HEK293 (cell line): ENCODE measurements around the gene S100A3.

Source experiments
- CTCF ChIA-PET: fragments of 350-600 bp; formaldehyde crosslinking; extraction: SDS; loops from one replicate; lab custom pipeline; 2021; ENCODE audit warnings: antibody characterized with exemption; lab: Yijun Ruan, JAX
- POLR2A ChIA-PET: fragments of 300-600 bp; formaldehyde crosslinking; extraction: SDS; loops from one replicate; lab custom pipeline; 2020; ENCODE audit warnings: antibody characterized with exemption, inconsistent platforms; lab: Yijun Ruan, JAX
- H3K27ac ChIP-seq: fragments of 200-500 bp; sonication (Bioruptor generic); 2 replicates; pipeline ENCODE4 v1.5.1; 2014; ENCODE audit warnings: low read depth, low read length, control low read depth, inconsistent platforms; ENCODE audit errors: extremely low read depth
- H3K36me3 ChIP-seq, 2 experiments: fragments of 200-500 bp in 1 of 2; sonication (Bioruptor generic) in 1 of 2; 1 replicate in 1 of 2; 2 replicates in 1 of 2; pipeline ENCODE4 v1.5.1; 2014 to 2017; ENCODE audit warnings: inconsistent platforms in 2 of 2, low read length in 2 of 2; ENCODE audit not compliant: control insufficient read depth in 2 of 2, insufficient read depth in 1 of 2
- H3K4me1 ChIP-seq: fragments of 200-500 bp; sonication (Bioruptor generic); 2 replicates; pipeline ENCODE4 v1.5.1; 2014; ENCODE audit warnings: mild to moderate bottlenecking, low read length, inconsistent platforms; ENCODE audit not compliant: control insufficient read depth, insufficient read depth
- H3K4me3 ChIP-seq: 2 replicates; pipeline ENCODE4 v1.5.1; 2011; ENCODE audit warnings: low read depth, mild to moderate bottlenecking, control low read depth, low read length, moderate library complexity
- H3K9me3 ChIP-seq: fragments of 200-500 bp; sonication (Bioruptor generic); 2 replicates; pipeline ENCODE4 v1.5.1; 2014; ENCODE audit warnings: low read depth, low read length, inconsistent platforms; ENCODE audit not compliant: control insufficient read depth, insufficient read depth
- IKZF3 ChIP-seq: fragments of 450-650 bp; IDR thresholded peaks from 2 replicates; pipeline ENCODE4 v1.5.0; 2018; ENCODE audit warnings: missing biosample characterization, mild to moderate bottlenecking, missing genetic modification characterization, moderate library complexity
- KLF10 ChIP-seq: fragments of 450-650 bp; IDR thresholded peaks from 2 replicates; pipeline ENCODE4 v1.5.1; 2018; ENCODE audit warnings: missing biosample characterization, mild to moderate bottlenecking, missing genetic modification characterization
- KLF17 ChIP-seq: fragments of 450-650 bp; formaldehyde crosslinking; IDR thresholded peaks from 2 replicates; pipeline ENCODE4 v1.5.1; 2016; ENCODE audit warnings: missing biosample characterization, missing genetic modification characterization
- KLF8 ChIP-seq: fragments of 450-650 bp; formaldehyde crosslinking; IDR thresholded peaks from 2 replicates; pipeline ENCODE4 v1.5.1; 2016; ENCODE audit warnings: missing biosample characterization, missing genetic modification characterization
- SCRT2 ChIP-seq: fragments of 450-650 bp; formaldehyde crosslinking; IDR thresholded peaks from 2 replicates; pipeline ENCODE4 v1.5.1; 2016; ENCODE audit warnings: missing biosample characterization, missing genetic modification characterization
- ZBTB11 ChIP-seq: fragments of 450-650 bp; formaldehyde crosslinking; conservative IDR thresholded peaks from 2 replicates; pipeline ENCODE4 v1.5.1; 2016; ENCODE audit warnings: low read depth, missing biosample characterization, missing genetic modification characterization
- ZNF37A ChIP-seq: fragments of 450-650 bp; IDR thresholded peaks from 2 replicates; pipeline ENCODE4 v1.5.1; 2018; ENCODE audit warnings: missing biosample characterization, missing genetic modification characterization
- ZNF530 ChIP-seq: fragments of 450-650 bp; formaldehyde crosslinking; IDR thresholded peaks from 2 replicates; pipeline ENCODE4 v1.5.1; 2016; ENCODE audit warnings: low read depth, missing biosample characterization, missing genetic modification characterization
- ZNF561 ChIP-seq: fragments of 450-650 bp; IDR thresholded peaks from 2 replicates; pipeline ENCODE4 v1.5.1; 2018; ENCODE audit warnings: missing biosample characterization, missing genetic modification characterization, borderline replicate concordance
- ZNF621 ChIP-seq: fragments of 450-650 bp; formaldehyde crosslinking; IDR thresholded peaks from 2 replicates; pipeline ENCODE4 v1.5.1; 2017; ENCODE audit warnings: missing biosample characterization, missing genetic modification characterization
- ZNF670 ChIP-seq: fragments of 450-650 bp; formaldehyde crosslinking; IDR thresholded peaks from 2 replicates; pipeline ENCODE4 v1.5.1; 2016; ENCODE audit warnings: missing biosample characterization, missing genetic modification characterization, low read depth
- ZSCAN18 ChIP-seq: fragments of 450-650 bp; formaldehyde crosslinking; IDR thresholded peaks from 2 replicates; pipeline ENCODE4 v1.5.1; 2016; ENCODE audit warnings: missing biosample characterization, missing genetic modification characterization
- TF ChIP-seq, protein P1 (sequence below): fragments of 450-650 bp; formaldehyde crosslinking; IDR thresholded peaks from 2 replicates; pipeline ENCODE4 v1.5.1; 2016; ENCODE audit warnings: missing biosample characterization, missing genetic modification characterization

Gene S100A3

GRCh38 chr1:153556348-153556747, 7.3 kb upstream of the S100A3 start:
- Histone ChIP-seq H3K4me3 (no peak overlapping the region), H3K27ac (no peak overlapping the region), H3K4me1 (no peaks in the 10 kb centered on the region), H3K36me3 (no peaks in the 10 kb centered on the region), H3K9me3 (no peaks in the 10 kb centered on the region)
- ChIA-PET POLR2A (interaction anchor here (0.7 kb wide), 1 partner anchor 53 kb away, joined by 3 read pairs; no protein-coding TSS in a partner anchor), CTCF (interaction anchor here (0.7 to 1.3 kb wide), 4 partner anchors 12 to 204 kb away, joined by 4 to 7 read pairs (median 6); no protein-coding TSS in a partner anchor)
- TF ChIP-seq ZNF530 (tag by site-specific recombination) (no peak), KLF8 (tag by site-specific recombination) (no peak), ZNF670 (tag by site-specific recombination) (no peak), KLF17 (tag by site-specific recombination) (no peak), ZBTB11 (no peak), ZNF37A (tag by site-specific recombination) (no peak)

- Histone ChIP-seq H3K36me3 (no peaks in the 10 kb centered on the region), H3K4me1 (no peaks in the 10 kb centered on the region), H3K4me3 (no peak overlapping the region), H3K27ac (no peak overlapping the region), H3K9me3 (no peaks in the 10 kb centered on the region)
- ChIA-PET POLR2A (interaction anchor here (1.8 kb wide), 1 partner anchor 12 kb away, joined by 5 read pairs; no protein-coding TSS in a partner anchor), CTCF (interaction anchor here (0.7 to 1.8 kb wide), 6 partner anchors 10 to 123 kb away, joined by 3 to 6 read pairs (median 3); partner anchors contain the start of gene S100A13)
- TF ChIP-seq, protein P1, sequence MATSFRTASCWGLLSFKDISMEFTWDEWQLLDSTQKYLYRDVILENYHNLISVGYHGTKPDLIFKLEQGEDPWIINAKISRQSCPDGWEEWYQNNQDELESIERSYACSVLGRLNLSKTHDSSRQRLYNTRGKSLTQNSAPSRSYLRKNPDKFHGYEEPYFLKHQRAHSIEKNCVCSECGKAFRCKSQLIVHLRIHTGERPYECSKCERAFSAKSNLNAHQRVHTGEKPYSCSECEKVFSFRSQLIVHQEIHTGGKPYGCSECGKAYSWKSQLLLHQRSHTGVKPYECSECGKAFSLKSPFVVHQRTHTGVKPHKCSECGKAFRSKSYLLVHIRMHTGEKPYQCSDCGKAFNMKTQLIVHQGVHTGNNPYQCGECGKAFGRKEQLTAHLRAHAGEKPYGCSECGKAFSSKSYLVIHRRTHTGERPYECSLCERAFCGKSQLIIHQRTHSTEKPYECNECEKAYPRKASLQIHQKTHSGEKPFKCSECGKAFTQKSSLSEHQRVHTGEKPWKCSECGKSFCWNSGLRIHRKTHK (tag by site-specific recombination), result no peak
- TF ChIP-seq ZSCAN18 (tag by site-specific recombination) (no peak), ZNF621 (tag by site-specific recombination) (no peak), ZNF561 (tag by site-specific recombination) (no peak), IKZF3 (tag by site-specific recombination) (no peak), KLF10 (tag by site-specific recombination) (no peak), SCRT2 (tag by site-specific recombination) (no peak)
- TF ChIP-seq, all 188 proteins: peak for 0
Observed at GRCh38 chr1:153553830-153554541, 4.9 kb upstream of the S100A3 start.
